Measurements from ENCODE around the gene NR1H3. TPM values are rescaled to one million over a fixed set of nuclear protein-coding genes. Genes with fewer than 3 reads are reported as not detected.
"Not testable (repeated sequence)": the region's sequence is repeated elsewhere in the genome, so short reads cannot be mapped to it uniquely, and the experiment has no call there.

NR1H3 gene
- total RNA-seq, result 100 to 1,000 TPM in 3 of 4 donors, 10 to 100 TPM in 1; 95.8 to 152 (median 123) TPM

- Histone ChIP-seq H3K36me3 (no peaks in the 10 kb centered on the region), H3K9me3 (no peaks in the 10 kb centered on the region), H3K4me3 (peak within 1 kb of the TSS in 3 of 4 donors; percentile 31 to 58 (median 57)), H3K27me3 (no peaks in the 10 kb centered on the region), H3K4me1 (peaks cover 0 to 67% (median 8%) of the 10 kb centered on the region in 4 donors), H3K27ac (peak within 1 kb of the TSS; percentile 20 to 81 (median 68))
- peak in 2 of 3 donors; percentile 85 to 86 for DNase-seq
- TF ChIP-seq CTCF (IDR thresholded peaks at IDR 0.05) (peak in 4 of 6 experiments; percentile 46 to 70 (median 56)), POLR2A (IDR thresholded peaks at IDR 0.05) (no peak)
These were observed at the start of gene NR1H3 for GRCh38 chr11:47257517-47258316. NR1H3 (plus strand) TSS chr11:47257996; CDS start chr11:47259217, 1,221 bp downstream.

- not testable (repeated sequence) for H3K4me3 ChIP-seq, H3K4me1 ChIP-seq, H3K27ac ChIP-seq, DNase-seq, H3K27me3 ChIP-seq, H3K36me3 ChIP-seq, H3K9me3 ChIP-seq
These were observed 49.7 kb upstream of the NR1H3 start for GRCh38 chr11:47208008-47208552.

GRCh38 chr11:47208628-47209027, 49.2 kb upstream of the NR1H3 start:
- H3K4me3 ChIP-seq, result no peak overlapping the region
- no peak for TF ChIP-seq POLR2A (IDR thresholded peaks at IDR 0.05)
- TF ChIP-seq CTCF (IDR thresholded peaks at IDR 0.05), result no peak
- no peaks in the 10 kb centered on the region for H3K36me3 ChIP-seq

GRCh38 chr11:47212938-47213337, 44.9 kb upstream of the NR1H3 start:
- Histone ChIP-seq H3K36me3 (no peaks in the 10 kb centered on the region), H3K4me3 (no peak overlapping the region), H3K27ac (peak overlapping the region in 1 of 4 donors; percentile 32), H3K9me3 (no peaks in the 10 kb centered on the region), H3K27me3 (no peaks in the 10 kb centered on the region), H3K4me1 (peaks cover 0 to 24% (median 7%) of the 10 kb centered on the region in 4 donors)
- DNase-seq, result peak in 2 of 3 donors; percentile 66 to 70
- TF ChIP-seq POLR2A (IDR thresholded peaks at IDR 0.05) (no peak), CTCF (IDR thresholded peaks at IDR 0.05) (no peak)

More at GRCh38 chr11:47208628-47209027, 49.2 kb upstream of the NR1H3 start:
- H3K4me1 ChIP-seq, result no peaks in the 10 kb centered on the region
- DNase-seq, result no peak
- no peaks in the 10 kb centered on the region for H3K27me3 ChIP-seq
- H3K27ac ChIP-seq, result no peak overlapping the region
- H3K9me3 ChIP-seq, result no peaks in the 10 kb centered on the region

GRCh38 chr11:47213950-47214565, 43.7 kb upstream of the NR1H3 start:
- peaks cover 0 to 24% (median 7%) of the 10 kb centered on the region in 4 donors for H3K4me1 ChIP-seq
- DNase-seq, result peak; percentile 89 to 96 (median 92)
- H3K27ac ChIP-seq, result peak overlapping the region; percentile 81 to 90 (median 86)

More at GRCh38 chr11:47213950-47214565, 43.7 kb upstream of the NR1H3 start:
- TF ChIP-seq CTCF (IDR thresholded peaks at IDR 0.05) (no peak), POLR2A (IDR thresholded peaks at IDR 0.05) (peak; percentile 70 to 75)
- H3K36me3 ChIP-seq, result peaks cover 0 to 3% (median 0%) of the 10 kb centered on the region in 3 donors
- no peaks in the 10 kb centered on the region for H3K9me3 ChIP-seq
- no peaks in the 10 kb centered on the region for H3K27me3 ChIP-seq
- peak overlapping the region; percentile 50 to 73 (median 56) for H3K4me3 ChIP-seq

Data from Peyer's patch (tissue), 4 donors.